CD4-positive, alpha-beta T cell treated with Interleukin-17A for 1 hour (primary cell): ENCODE measurements around the gene METAP1D.
A peak's percentile ranks its signal among the peaks of the same experiment; 100 is the strongest.

Experiments used
- DNase-seq: peaks from one replicate; pipeline ENCODE4 v3.0.0-alpha.2; 2020

The METAP1D gene

DNA sequence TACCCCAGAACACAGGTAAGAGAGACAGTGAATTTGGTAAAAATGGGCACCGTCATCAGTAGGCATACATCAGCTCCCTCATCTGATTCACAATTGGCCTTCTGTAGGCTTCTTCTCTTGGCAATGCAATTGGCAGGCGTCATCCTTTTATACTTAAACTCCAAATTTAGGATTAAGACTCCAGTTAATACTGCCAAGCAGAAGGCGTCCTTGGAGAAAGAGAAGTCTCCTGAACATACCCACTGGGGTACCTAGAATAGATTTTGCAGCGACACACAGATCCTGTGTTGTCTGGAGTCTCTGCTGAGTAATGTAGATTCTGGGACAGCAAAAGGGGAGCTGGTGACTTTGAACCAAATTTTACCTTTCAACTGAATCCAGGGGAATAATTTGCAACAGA lies 592 bp upstream of the METAP1D start:
- DNase-seq, result no peak

GRCh38 chr2:172000696-172001361 lies 1.1 kb downstream of the METAP1D start:
- no peak for DNase-seq

DNA sequence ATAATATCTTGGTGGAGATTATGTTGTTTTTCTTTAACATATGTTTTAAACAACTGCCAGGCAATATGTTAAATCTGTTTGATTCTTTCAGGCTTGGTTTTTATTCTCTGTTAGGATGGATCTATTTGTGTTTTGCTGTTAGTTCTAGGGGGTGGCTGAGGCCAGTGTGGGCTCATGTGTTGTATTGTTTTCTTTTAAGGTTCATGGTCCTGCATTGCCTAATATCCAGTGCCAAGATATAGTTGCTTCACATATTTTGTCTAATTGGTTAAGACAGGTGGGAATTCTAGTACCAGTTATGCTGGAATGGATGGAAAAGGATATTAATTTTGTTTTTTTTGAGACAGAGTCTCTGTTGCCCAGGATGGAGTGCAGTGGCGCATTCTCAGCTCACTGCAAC lies 7.6 kb downstream of the METAP1D start:
- DNase-seq, result no peak

DNA sequence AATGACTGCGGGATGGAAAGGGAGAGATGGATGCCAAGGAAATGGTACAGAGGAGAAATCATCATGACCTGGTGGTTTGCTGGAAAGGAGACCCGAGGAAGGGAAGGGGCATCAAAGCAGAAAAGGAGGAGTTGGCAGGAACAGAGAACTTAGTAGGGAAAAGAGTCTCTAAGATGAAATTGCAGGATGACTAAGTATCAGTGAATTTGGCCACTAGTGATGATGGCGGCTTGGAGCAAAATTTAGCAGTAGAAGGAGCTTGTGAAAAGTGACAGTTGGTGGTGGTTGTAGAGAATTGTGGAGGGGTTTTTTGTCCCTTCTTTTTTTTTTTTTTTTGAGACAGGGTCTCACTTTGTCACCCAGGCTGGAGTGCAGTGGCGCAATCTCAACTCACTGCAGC lies 10.1 kb downstream of the METAP1D start:
- DNase-seq, result no peak

DNA sequence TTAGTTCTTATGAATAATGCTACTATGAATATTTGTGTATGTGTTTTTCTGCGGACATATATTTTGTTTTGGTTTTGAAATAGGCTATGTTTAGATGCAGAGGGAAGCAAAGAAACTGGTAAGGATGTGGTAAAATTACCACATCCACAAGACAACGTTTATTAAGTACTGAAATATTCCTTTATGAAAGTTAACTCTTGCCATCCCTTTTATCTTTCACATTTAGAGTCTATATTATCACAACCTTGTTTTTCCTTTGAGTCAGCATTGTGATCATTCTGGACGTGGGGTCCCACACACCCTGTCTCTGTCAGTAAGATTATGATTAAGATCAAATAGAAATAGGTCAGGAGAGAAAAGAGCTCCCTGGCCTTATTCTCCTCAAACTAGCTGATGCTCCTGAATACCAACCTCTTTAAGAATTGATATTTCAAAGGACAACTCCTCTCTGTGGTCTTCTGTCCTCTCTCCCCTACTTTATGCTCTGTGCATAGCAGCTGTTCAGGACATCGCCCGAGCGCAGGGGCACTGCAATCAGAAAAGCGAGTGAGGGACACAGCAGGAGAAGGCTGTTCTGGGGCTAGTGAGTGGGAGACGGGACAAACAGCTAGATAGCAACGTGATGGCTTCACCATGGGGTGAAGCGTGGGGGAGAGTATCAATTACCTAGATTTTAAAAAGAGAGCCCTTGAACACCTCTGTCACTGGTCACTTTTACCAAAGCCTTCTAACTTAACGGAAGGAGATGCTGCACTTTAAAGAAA lies 12.2 kb downstream of the METAP1D start:
- DNase-seq, result peak; percentile 25

DNA sequence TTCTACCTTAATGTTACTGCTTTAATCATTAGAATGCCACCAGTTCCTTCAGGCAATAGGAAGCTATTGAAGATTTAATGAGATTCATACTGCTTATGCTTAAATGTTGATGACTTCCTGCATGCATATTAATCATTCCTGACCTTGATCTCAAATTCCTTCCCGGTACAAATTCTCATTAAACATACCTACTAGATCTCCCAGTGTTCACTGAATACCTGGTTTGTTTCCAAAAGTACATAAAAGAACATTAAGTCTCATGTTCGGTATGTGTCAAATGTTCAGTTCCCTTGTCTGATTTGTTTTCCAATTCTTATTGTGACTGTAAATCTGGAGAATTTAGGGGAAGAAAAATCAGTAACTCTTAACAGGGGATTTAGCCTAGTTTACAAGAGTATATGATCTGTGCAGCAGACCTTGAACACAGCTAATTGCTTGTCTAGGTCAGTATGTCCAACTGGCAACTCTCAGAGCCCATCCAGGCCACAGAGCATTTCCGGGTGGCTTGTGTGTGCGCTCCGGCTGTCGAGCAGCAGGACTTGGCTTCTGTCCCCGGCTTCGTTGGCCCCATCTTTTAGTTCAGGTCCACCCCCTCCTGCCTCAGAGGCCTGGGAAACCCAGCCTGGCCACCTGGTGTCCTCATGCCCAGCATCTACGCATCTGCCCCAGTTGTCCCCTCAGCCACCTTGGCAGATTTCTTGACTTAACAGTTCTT lies 13.1 kb downstream of the METAP1D start:
- no peak for DNase-seq

DNA sequence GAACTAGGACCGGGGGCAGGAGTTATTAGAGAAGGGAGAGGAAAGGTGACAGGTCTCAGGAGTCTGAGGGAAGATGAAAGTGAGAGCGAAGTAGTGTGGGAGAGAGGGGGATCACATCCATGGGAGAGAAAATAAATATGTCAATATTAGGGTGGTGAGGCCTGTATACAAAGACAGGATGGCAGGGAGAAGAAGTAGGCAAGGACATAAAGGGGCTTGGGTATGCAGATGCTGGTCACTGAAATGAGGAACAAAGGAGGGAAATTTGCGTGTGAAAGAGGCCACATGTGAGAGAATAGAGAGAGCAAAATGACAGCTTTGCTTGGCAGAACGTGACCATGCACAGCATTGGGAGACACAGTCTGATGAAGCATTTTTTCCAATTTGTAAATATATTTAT lies 13.6 kb downstream of the METAP1D start:
- no peak for DNase-seq

DNA sequence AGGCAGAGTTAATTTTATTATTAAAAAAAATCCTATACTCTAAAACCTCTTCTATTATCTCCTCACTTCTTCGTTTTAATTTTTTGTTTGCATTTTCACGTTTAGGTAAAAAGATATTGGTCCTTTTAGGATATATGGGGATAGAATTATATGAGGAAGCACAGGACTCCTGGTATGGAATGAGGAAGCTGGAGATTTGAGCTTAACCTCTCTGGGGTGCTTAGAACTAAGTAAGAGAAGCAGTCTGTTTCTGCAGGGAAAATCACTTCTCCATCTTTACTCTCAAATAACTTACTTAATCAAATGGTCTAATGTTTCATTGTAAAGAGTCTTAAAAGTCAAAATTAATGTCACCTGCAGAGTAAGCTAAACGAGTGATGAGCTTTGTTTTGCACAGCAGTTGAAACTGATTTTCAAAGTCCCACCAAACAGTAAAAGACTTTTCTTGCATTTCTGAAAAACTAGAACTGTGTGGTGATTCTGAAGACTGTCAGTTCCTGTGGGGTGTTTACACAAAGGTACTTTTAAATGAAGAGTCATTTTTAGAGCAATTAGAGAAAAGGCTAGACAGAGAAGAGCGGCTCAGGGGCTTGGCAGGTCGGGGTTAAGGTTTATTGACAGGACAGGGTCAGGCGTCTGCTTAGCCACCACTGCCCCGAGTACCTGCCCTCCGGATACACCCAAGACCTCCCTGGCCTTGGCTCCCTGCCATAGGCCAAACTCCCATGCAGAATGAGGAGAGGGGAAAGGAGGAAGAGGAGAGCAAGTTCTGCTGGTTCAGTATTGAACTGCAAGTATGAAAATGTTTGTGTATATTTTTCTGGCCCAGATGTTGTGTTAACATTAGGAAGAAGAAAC lies 21.6 kb downstream of the METAP1D start:
- no peak for DNase-seq

- DNase-seq, result no peak
These were observed 22.2 kb downstream of the METAP1D start for GRCh38 chr2:172021955-172022354.

- no peak for DNase-seq
These were observed 31.8 kb downstream of the METAP1D start for GRCh38 chr2:172031536-172031935.

GRCh38 chr2:172038121-172038520 lies 38.4 kb downstream of the METAP1D start:
- no peak for DNase-seq

GRCh38 chr2:172038604-172039003 lies 38.9 kb downstream of the METAP1D start:
- DNase-seq, result no peak

- DNase-seq, result no peak
These were observed 39.4 kb downstream of the METAP1D start for GRCh38 chr2:172039011-172039704.

DNA sequence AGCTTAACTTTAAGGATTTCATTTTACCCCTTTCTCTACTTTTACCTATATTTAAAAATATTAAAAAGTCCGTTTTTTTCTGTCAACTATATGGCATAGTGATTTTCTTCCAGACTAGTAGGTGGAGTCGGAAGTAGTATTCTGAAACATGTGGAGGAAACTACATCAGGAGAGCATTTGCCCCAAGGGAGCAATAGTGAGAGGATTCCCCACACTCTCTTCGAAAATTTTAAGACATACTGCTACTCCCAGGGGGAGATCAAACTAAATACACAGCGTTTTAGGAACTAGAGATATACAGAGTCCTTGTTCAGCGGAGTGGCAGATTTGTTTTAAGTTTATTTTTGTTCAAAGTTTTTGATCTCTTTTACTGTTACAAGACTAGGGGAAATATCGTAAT lies 40.6 kb downstream of the METAP1D start:
- DNase-seq, result no peak

GRCh38 chr2:172046080-172046678 lies 46.4 kb downstream of the METAP1D start:
- DNase-seq, result no peak

GRCh38 chr2:172046866-172047565 lies 47.3 kb downstream of the METAP1D start:
- DNase-seq, result no peak

- DNase-seq, result no peak
These were observed 48.1 kb downstream of the METAP1D start for GRCh38 chr2:172047566-172048507.

GRCh38 chr2:172048508-172049503 lies 49.1 kb downstream of the METAP1D start:
- no peak for DNase-seq
